ENCODE data around the gene HSD17B3. TPM values are rescaled to one million over a fixed set of nuclear protein-coding genes. Genes with fewer than 3 reads are reported as not detected.

The HSD17B3 gene
- total RNA-seq, 2 donors from 2014 or later: 1.4 to 4.9 TPM

- H3K36me3 ChIP-seq: no peaks in the 10 kb centered on the region
- no peaks in the 10 kb centered on the region for H3K27me3 ChIP-seq (replicated peaks; ENCODE audit: insufficient read depth)
- TF ChIP-seq CTCF (IDR thresholded peaks at IDR 0.05): no peak
- H3K4me3 ChIP-seq: no peak overlapping the region
- DNase-seq (ENCODE audit: low spot score) (no peak), ATAC-seq (ENCODE audit: insufficient number of reproducible peaks, low FRiP score, low read depth) (no peak)
- H3K4me1 ChIP-seq (ENCODE audit: control insufficient read depth in 1 of 2, low read depth in 2 of 2): no peaks in the 10 kb centered on the region
- no peak overlapping the region for H3K27ac ChIP-seq
- no peaks in the 10 kb centered on the region for H3K9me3 ChIP-seq
Observed at GRCh38 chr9:96258967-96259366, 43.0 kb downstream of the HSD17B3 start.

DNA sequence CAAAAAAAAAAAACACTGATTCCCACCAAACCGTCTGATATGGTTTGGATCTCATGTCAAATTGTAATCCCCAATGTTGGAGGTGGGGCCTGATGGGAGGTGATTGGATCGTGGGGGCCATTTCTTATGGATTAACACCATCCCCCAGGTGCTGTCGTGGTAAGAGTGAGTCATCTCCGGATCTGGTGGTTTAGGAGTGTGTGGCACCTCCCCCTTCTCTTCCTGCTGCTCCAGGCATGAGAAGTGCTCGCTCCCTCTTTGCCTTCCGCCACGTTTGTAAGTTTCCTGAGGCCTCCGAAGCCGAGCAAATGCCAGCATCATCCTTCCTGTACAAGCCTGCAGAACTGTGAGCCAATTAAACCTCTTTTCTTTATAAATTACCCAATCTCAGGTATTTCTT, 45.2 kb downstream of the HSD17B3 start:
- Histone ChIP-seq H3K36me3 (no peaks in the 10 kb centered on the region), H3K27me3 (replicated peaks; ENCODE audit: insufficient read depth) (no peaks in the 10 kb centered on the region), H3K4me1 (ENCODE audit: control insufficient read depth in 1 of 2, low read depth in 2 of 2) (no peaks in the 10 kb centered on the region), H3K4me3 (no peak overlapping the region), H3K27ac (no peak overlapping the region), H3K9me3 (no peaks in the 10 kb centered on the region)
- no peak for ATAC-seq (ENCODE audit: insufficient number of reproducible peaks, low FRiP score, low read depth)
- no peak for DNase-seq (ENCODE audit: low spot score)
- TF ChIP-seq CTCF (IDR thresholded peaks at IDR 0.05): no peak

DNA sequence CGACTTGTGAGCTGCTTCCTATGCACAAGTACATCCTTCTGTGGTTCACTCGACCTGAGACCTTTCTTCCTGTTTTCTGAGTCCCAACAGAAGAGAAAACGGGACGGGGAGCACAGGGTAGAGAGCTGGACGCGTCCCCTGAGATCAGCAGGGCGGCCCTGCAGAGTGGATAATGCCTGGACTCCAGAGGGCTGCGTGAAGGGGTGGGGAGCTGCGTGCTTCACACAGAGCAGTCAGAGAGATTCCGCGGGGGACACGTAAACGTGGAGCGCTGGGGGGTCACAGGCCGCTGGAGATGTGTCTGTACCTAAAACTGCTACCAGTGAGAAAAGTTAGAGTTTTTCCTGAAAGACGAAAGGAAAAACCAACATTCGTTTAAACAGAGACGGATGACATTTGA, 46.3 kb downstream of the HSD17B3 start:
- no peak for ATAC-seq (ENCODE audit: insufficient number of reproducible peaks, low FRiP score, low read depth)
- Histone ChIP-seq H3K27ac (no peak overlapping the region), H3K4me3 (no peak overlapping the region), H3K27me3 (replicated peaks; ENCODE audit: insufficient read depth) (no peaks in the 10 kb centered on the region), H3K36me3 (no peaks in the 10 kb centered on the region), H3K9me3 (no peaks in the 10 kb centered on the region), H3K4me1 (ENCODE audit: control insufficient read depth in 1 of 2, low read depth in 2 of 2) (no peaks in the 10 kb centered on the region)
- no peak for DNase-seq (ENCODE audit: low spot score)
- no peak for TF ChIP-seq CTCF (IDR thresholded peaks at IDR 0.05)

DNA sequence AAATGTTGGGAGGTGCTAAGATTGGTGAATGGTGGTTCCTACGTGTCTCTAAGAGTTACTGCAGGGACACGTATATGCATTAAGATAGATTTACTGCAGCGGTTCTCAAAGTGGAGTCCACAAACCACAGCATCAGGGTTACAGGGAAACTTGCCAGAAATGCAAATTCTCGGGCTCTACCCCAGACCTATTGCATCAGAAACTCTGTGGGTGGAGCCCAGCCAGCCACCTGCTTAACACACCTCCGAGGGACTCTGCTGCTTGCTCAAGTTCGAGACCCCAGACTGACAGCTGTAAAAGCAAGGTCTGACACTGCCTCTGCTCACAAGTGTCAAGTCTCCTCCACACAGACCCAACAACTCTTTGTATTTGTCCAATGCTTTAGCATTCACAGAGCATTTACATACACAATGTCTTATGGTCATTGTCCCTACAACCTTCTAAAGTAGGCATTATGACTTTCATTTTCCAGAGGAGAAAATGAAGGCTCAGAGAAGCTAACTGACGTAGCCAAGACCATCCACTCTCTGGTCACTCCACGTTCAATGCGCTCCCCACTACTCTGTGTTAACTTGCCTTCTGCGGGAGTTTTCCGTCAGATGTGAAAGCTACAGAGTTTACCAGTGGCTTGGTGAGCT, 48.8 kb downstream of the HSD17B3 start:
- Histone ChIP-seq H3K4me1 (ENCODE audit: control insufficient read depth in 1 of 2, low read depth in 2 of 2) (no peaks in the 10 kb centered on the region), H3K27ac (no peak overlapping the region), H3K9me3 (no peaks in the 10 kb centered on the region), H3K27me3 (replicated peaks; ENCODE audit: insufficient read depth) (no peaks in the 10 kb centered on the region), H3K36me3 (no peaks in the 10 kb centered on the region), H3K4me3 (no peak overlapping the region)
- DNase-seq (ENCODE audit: low spot score) (no peak), ATAC-seq (ENCODE audit: insufficient number of reproducible peaks, low FRiP score, low read depth) (no peak)
- TF ChIP-seq CTCF (IDR thresholded peaks at IDR 0.05): no peak

- Histone ChIP-seq H3K9me3 (no peaks in the 10 kb centered on the region), H3K27me3 (replicated peaks; ENCODE audit: insufficient read depth) (no peaks in the 10 kb centered on the region), H3K27ac (no peak overlapping the region), H3K36me3 (no peaks in the 10 kb centered on the region), H3K4me3 (no peak overlapping the region), H3K4me1 (ENCODE audit: control insufficient read depth in 1 of 2, low read depth in 2 of 2) (no peaks in the 10 kb centered on the region)
- ATAC-seq (ENCODE audit: insufficient number of reproducible peaks, low FRiP score, low read depth) (no peak), DNase-seq (ENCODE audit: low spot score) (no peak)
- no peak for TF ChIP-seq CTCF (IDR thresholded peaks at IDR 0.05)
Observed at GRCh38 chr9:96251451-96251850, 50.5 kb downstream of the HSD17B3 start.
